Upper lobe of right lung (tissue), 1 donor: ENCODE results near the gene EFCAB11. TPM values are rescaled to one million over a fixed set of nuclear protein-coding genes. Genes with fewer than 3 reads are reported as not detected.

Experiments used
- ATAC-seq: fragments of 200-7000 bp; cut with Tn5 transposase; one replicate; pipeline ENCODE4 v1.9.1; 2020; ENCODE audit warnings: mild to moderate bottlenecking, moderate library complexity
- DNase-seq: peaks from one replicate; pipeline ENCODE4 v3.0.0-alpha.2; 2020
- H3K27ac ChIP-seq: fragments of 200-600 bp; one replicate; pipeline ENCODE4 v1.8.0; 2022
- H3K27me3 ChIP-seq: fragments of 200-600 bp; one replicate; pipeline ENCODE4 v1.8.0; 2022; ENCODE audit warnings: mild to moderate bottlenecking
- H3K36me3 ChIP-seq: fragments of 200-600 bp; one replicate; pipeline ENCODE4 v1.8.0; 2022
- H3K4me1 ChIP-seq: fragments of 200-600 bp; one replicate; pipeline ENCODE4 v1.8.0; 2022
- H3K4me3 ChIP-seq: fragments of 200-600 bp; one replicate; pipeline ENCODE4 v1.8.0; 2022; ENCODE audit warnings: mild to moderate bottlenecking
- H3K9me3 ChIP-seq: fragments of 200-600 bp; one replicate; pipeline ENCODE4 v1.8.0; 2022
- CTCF ChIP-seq: fragments of 200-600 bp; IDR thresholded peaks from one replicate; pipeline ENCODE4 v1.8.0; 2022; ENCODE audit warnings: antibody characterized with exemption
- intact Hi-C: fragments of 100-400 bp; cut with DNase I; formaldehyde crosslinking; loops from one replicate; pipeline ENCODE4 v1.11.0; 2022
- total RNA-seq: library from RNA; stranded (reverse); fragmentation: NEBNext Ultra II Directional; extraction: Animal tissue kit (Norgen Biotek cat#: 25700); gene quantifications from one replicate; pipeline ENCODE4 v1.2.1, GENCODE V29; 2021
- donor health status: DM: no; HTN: yes; CAD: no; lungs with severe emphysema.

The EFCAB11 gene
- total RNA-seq, 1 donor from 2014 or later: 4.0 TPM

GRCh38 chr14:89920056-89920455, 34.5 kb downstream of the EFCAB11 start:
- no peak for TF ChIP-seq CTCF
- Histone ChIP-seq H3K9me3 (no peaks in the 10 kb centered on the region), H3K36me3 (no peaks in the 10 kb centered on the region), H3K4me3 (no peak overlapping the region), H3K27me3 (no peaks in the 10 kb centered on the region), H3K4me1 (no peaks in the 10 kb centered on the region), H3K27ac (no peak overlapping the region)
- ATAC-seq (no peak), DNase-seq (no peak)
- intact Hi-C loops: no loop called here

GRCh38 chr14:89918721-89919120, 35.8 kb downstream of the EFCAB11 start:
- no peak for ATAC-seq
- intact Hi-C loops: loop anchor here (10.0 kb wide), 1 partner anchor 884 kb away; no protein-coding TSS in a partner anchor
- no peaks in the 10 kb centered on the region for H3K36me3 ChIP-seq
- H3K9me3 ChIP-seq: no peaks in the 10 kb centered on the region
- H3K4me1 ChIP-seq: no peaks in the 10 kb centered on the region
- DNase-seq: no peak
- no peak for TF ChIP-seq CTCF
- no peak overlapping the region for H3K27ac ChIP-seq
- no peaks in the 10 kb centered on the region for H3K27me3 ChIP-seq
- H3K4me3 ChIP-seq: no peak overlapping the region

- Histone ChIP-seq H3K27me3 (no peaks in the 10 kb centered on the region), H3K27ac (no peak overlapping the region), H3K4me3 (no peak overlapping the region), H3K9me3 (no peaks in the 10 kb centered on the region), H3K36me3 (no peaks in the 10 kb centered on the region), H3K4me1 (no peaks in the 10 kb centered on the region)
- peak; percentile 95 for TF ChIP-seq CTCF
- ATAC-seq (peak; percentile 82), DNase-seq (no peak)
- intact Hi-C loops: loop anchor here (10.0 kb wide), 1 partner anchor 880 kb away; no protein-coding TSS in a partner anchor
These were observed 39.2 kb downstream of the EFCAB11 start for GRCh38 chr14:89915114-89915878.

- ATAC-seq (peak; percentile 71), DNase-seq (no peak)
- H3K27me3 ChIP-seq: no peaks in the 10 kb centered on the region
- no peaks in the 10 kb centered on the region for H3K9me3 ChIP-seq
- H3K27ac ChIP-seq: no peak overlapping the region
- intact Hi-C loops: loop anchor here (10.0 kb wide), 1 partner anchor 878 kb away; no protein-coding TSS in a partner anchor
- no peaks in the 10 kb centered on the region for H3K36me3 ChIP-seq
- no peak overlapping the region for H3K4me3 ChIP-seq
- H3K4me1 ChIP-seq: no peaks in the 10 kb centered on the region
- TF ChIP-seq CTCF: no peak
These were observed 41.8 kb downstream of the EFCAB11 start for GRCh38 chr14:89912667-89913211.

- Histone ChIP-seq H3K4me3 (no peak overlapping the region), H3K4me1 (no peaks in the 10 kb centered on the region), H3K9me3 (no peaks in the 10 kb centered on the region), H3K27ac (no peak overlapping the region), H3K36me3 (no peaks in the 10 kb centered on the region), H3K27me3 (no peaks in the 10 kb centered on the region)
- ATAC-seq: no peak
- DNase-seq: no peak
- intact Hi-C loops: loop anchor here (10.0 kb wide), 1 partner anchor 877 kb away; no protein-coding TSS in a partner anchor
- TF ChIP-seq CTCF: no peak
These were observed 42.3 kb downstream of the EFCAB11 start for GRCh38 chr14:89912221-89912620.
